Activated CD4-positive, alpha-beta T cell treated with anti-CD3 and anti-CD28 coated beads, Interleukin-2, amount 50 U/mL, for 16 hours (primary cell): ENCODE results near the gene ARGFX.

ENCODE experiments used
- DNase-seq: peaks from one replicate; pipeline ENCODE4 v3.0.0-alpha.2; 2020

ARGFX gene

GRCh38 chr3:121601212-121601812 lies 33.6 kb downstream of the ARGFX start:
- no peak for DNase-seq

- DNase-seq = no peak
Observed at GRCh38 chr3:121604759-121605158, 37.0 kb downstream of the ARGFX start.

- no peak for DNase-seq
Observed at GRCh38 chr3:121606106-121606505, 38.4 kb downstream of the ARGFX start.
